HG03039 (cell line): ENCODE data around the gene RMND5B.

Source experiments
- ATAC-seq: cut with Tn5 transposase; IDR thresholded peaks from one replicate; pipeline ENCODE4 v1.9.1; 2021; ENCODE audit warnings: mild to moderate bottlenecking, moderate library complexity; ENCODE audit not compliant: unreplicated experiment

RMND5B gene

DNA sequence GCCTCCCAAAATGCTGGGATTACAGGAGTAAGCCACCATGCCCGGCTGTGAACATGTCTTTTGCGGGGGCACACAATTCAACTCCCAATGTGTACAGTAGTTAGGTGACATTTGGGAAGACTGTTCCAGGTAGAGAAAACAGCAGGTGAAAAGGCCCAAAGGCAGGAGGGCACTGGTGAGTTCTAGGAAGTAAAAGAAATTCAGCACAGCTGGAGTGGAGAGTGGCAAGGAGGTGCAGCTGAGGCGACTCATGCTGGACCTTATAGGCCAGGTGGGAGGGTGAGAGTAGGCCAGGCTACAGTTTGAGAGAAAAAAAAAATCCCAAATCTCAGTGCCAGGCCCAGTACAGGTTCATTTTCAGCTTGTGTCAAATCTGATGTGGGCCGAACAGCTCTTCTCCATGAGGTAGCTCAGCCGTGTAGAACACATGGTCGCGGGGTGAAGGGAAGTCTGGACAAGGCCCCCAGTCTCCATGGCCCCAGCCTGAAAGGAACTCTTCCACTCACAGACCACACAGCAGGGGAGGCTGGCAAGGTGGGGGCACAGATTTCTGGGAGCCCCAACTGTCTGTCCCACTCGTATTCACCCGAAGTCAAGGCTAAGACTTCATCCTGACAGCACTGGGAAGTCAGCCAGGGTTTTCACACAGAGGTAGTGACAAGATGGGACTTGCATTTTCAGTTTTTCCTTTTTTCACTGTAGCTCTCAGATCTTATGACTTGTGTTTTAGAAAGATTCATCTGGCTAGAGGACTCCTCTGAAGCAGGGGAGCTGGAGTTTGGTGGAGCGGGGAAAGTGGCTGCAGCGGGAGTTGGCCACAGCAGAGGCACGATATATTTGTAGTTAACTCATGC, 69.0 kb downstream of the RMND5B start:
- no peak for ATAC-seq
